Endothelial cell of umbilical vein (primary cell): ENCODE measurements around the gene MYO15A. TPM values are rescaled to one million over a fixed set of nuclear protein-coding genes. Genes with fewer than 3 reads are reported as not detected.

ENCODE experiments used
- BruUV-seq: library from RNA; stranded (reverse); fragments of 400-500 nt; replicated peaks from 2 replicates; lab custom pipeline; 2021; lab: Mats Ljungman, UMichigan
- CTCF ChIA-PET: fragments of 300-600, 350-600 bp; sonication (Branson Sonifier 250); formaldehyde crosslinking; loops from one replicate; lab custom pipeline; 2021; ENCODE audit warnings: antibody characterized with exemption, inconsistent platforms; lab: Charles Lee
- POLR2A ChIA-PET: fragments of 300-600, 350-600 bp; sonication (Branson Sonifier 250); formaldehyde crosslinking; loops from one replicate; lab custom pipeline; 2021; ENCODE audit warnings: antibody characterized with exemption, inconsistent platforms; lab: Charles Lee
- DNase-seq: peaks from one replicate; pipeline ENCODE4 v3.0.0-alpha.2; 2011; ENCODE audit warnings: low read depth, low spot score
- FAIRE-seq: peaks from 2 replicates; lab custom pipeline; 2011; peaks lifted over from hg19 to GRCh38; lab: Jason Lieb, UNC
- H2AFZ ChIP-seq: 2 replicates; pipeline ENCODE4 v1.6.0; 2012; ENCODE audit warnings: low read depth, low read length, control low read depth, inconsistent platforms
- H3K27ac ChIP-seq: 2 replicates; pipeline ENCODE4 v1.5.1; 2011; ENCODE audit warnings: low read depth, mild to moderate bottlenecking, control low read depth, low read length, moderate library complexity; ENCODE audit not compliant: insufficient read depth
- H3K27me3 ChIP-seq, 2 experiments: 2 replicates each; pipeline versions ENCODE4 v1.6.0 to v1.6.1; 2011; ENCODE audit warnings: low read length in 2 of 2, mixed read lengths in 1 of 2; ENCODE audit not compliant: control insufficient read depth in 2 of 2, insufficient read depth in 2 of 2
- H3K36me3 ChIP-seq, 2 experiments: 2 replicates in 1 of 2; 3 replicates in 1 of 2; pipeline ENCODE4 v1.5.1; 2011; ENCODE audit warnings: low read length in 2 of 2, mild to moderate bottlenecking in 1 of 2, moderate library complexity in 1 of 2; ENCODE audit not compliant: control insufficient read depth in 2 of 2, insufficient read depth in 2 of 2; ENCODE audit errors: extremely low read depth in 1 of 2
- H3K4me1 ChIP-seq: 3 replicates; pipeline ENCODE4 v1.5.1; 2011; ENCODE audit warnings: mild to moderate bottlenecking, low read length; ENCODE audit not compliant: control insufficient read depth, insufficient read depth; ENCODE audit errors: extremely low read depth
- H3K4me2 ChIP-seq: 2 replicates; pipeline ENCODE4 v1.6.1; 2011; ENCODE audit warnings: low read length, control low read depth, mixed read lengths; ENCODE audit not compliant: insufficient read depth
- H3K4me3 ChIP-seq, 3 experiments: fragments of 200-600 bp in 1 of 3; sonication (generic), shearing (Covaris generic) in 1 of 3; replicated peaks in 1 of 3; 2 replicates each; pipeline ENCODE4 v1.5.1; 2011 to 2016; ENCODE audit warnings: control low read depth in 3 of 3, low read length in 3 of 3, mild to moderate bottlenecking in 2 of 3, inconsistent platforms in 1 of 3, low read depth in 1 of 3, moderate library complexity in 1 of 3; ENCODE audit not compliant: insufficient read depth in 1 of 3
- H3K79me2 ChIP-seq: 2 replicates; pipeline ENCODE4 v1.6.0; 2012; ENCODE audit warnings: low read length, inconsistent platforms; ENCODE audit not compliant: control insufficient read depth, insufficient read depth
- H3K9ac ChIP-seq: replicated peaks from 2 replicates; pipeline ENCODE3; 2011; ENCODE audit warnings: low read length, control low read depth; ENCODE audit not compliant: insufficient read depth; ENCODE audit errors: extremely low read depth
- H3K9me1 ChIP-seq: replicated peaks from 3 replicates; pipeline ENCODE4 v1.6.0; 2011; ENCODE audit warnings: mild to moderate bottlenecking, low read length; ENCODE audit not compliant: control insufficient read depth, insufficient read depth; ENCODE audit errors: extremely low read depth
- H3K9me3 ChIP-seq: replicated peaks from 2 replicates; pipeline ENCODE4 v1.5.1; 2012; ENCODE audit warnings: low read length, inconsistent platforms; ENCODE audit not compliant: control insufficient read depth, insufficient read depth
- H4K20me1 ChIP-seq: replicated peaks from 2 replicates; pipeline ENCODE3; 2011; ENCODE audit warnings: mild to moderate bottlenecking, low read length; ENCODE audit not compliant: control insufficient read depth, insufficient read depth; ENCODE audit errors: extremely low read depth
- CTCF ChIP-seq, 2 donors: IDR thresholded peaks; 1 replicate in 1 of 2; 2 replicates in 1 of 2; pipeline ENCODE4 v1.5.1; 2011; ENCODE audit warnings: low read length in 2 of 2, mild to moderate bottlenecking in 2 of 2, moderate library complexity in 2 of 2, control low read depth in 1 of 2, inconsistent platforms in 1 of 2, low read depth in 1 of 2; ENCODE audit not compliant: insufficient read depth in 1 of 2; ENCODE audit errors: extremely low read depth in 1 of 2
- EZH2 ChIP-seq: IDR thresholded peaks from 2 replicates; pipeline ENCODE4 v1.6.1; 2012; ENCODE audit warnings: borderline replicate concordance, low read depth, mild to moderate bottlenecking, moderate library complexity, low read length, inconsistent platforms; ENCODE audit not compliant: severe bottlenecking
- FOS ChIP-seq: IDR thresholded peaks from 2 replicates; pipeline ENCODE4 v1.6.1; 2011; ENCODE audit warnings: mild to moderate bottlenecking, low read length, moderate library complexity, borderline replicate concordance; ENCODE audit not compliant: insufficient read depth
- GATA2 ChIP-seq: IDR thresholded peaks from 2 replicates; pipeline ENCODE4 v1.7.0; 2011; ENCODE audit warnings: low read depth, mild to moderate bottlenecking, moderate library complexity, mixed read lengths, low read length; ENCODE audit not compliant: insufficient read length, insufficient read depth
- JUN ChIP-seq: IDR thresholded peaks from 2 replicates; pipeline ENCODE4 v1.6.1; 2011; ENCODE audit warnings: borderline replicate concordance, low read depth; ENCODE audit not compliant: insufficient read length, insufficient read depth
- MAX ChIP-seq: IDR thresholded peaks from 2 replicates; pipeline ENCODE4 v1.6.1; 2011; ENCODE audit not compliant: insufficient read depth, insufficient read length
- MYC ChIP-seq: IDR thresholded peaks from one replicate; pipeline ENCODE4 v1.6.1; 2011; ENCODE audit warnings: mild to moderate bottlenecking, low read depth, low read length
- POLR2A ChIP-seq: IDR thresholded peaks from 2 replicates; pipeline ENCODE4 v1.6.1; 2012; ENCODE audit warnings: low read depth, mild to moderate bottlenecking, control low read depth, low read length
- POLR2AphosphoS5 ChIP-seq: IDR thresholded peaks from 2 replicates; pipeline ENCODE4 v1.6.1; 2012; ENCODE audit warnings: low read depth, mild to moderate bottlenecking, control low read depth, low read length, moderate library complexity; ENCODE audit not compliant: insufficient read depth
- dilution Hi-C: fragments of 300-500 bp; cut with MboI; formaldehyde crosslinking; loops from one replicate; pipeline ENCODE4 v1.15.0; 2019; ENCODE audit warnings: low sequenced_read_pairs; ENCODE audit not compliant: extremely low pct_ligation_motif_present
- intact Hi-C: fragments of 100-400 bp; cut with micrococcal nuclease; formaldehyde crosslinking; loops from one replicate; pipeline ENCODE4 v1.10.0; 2022
- polyA plus RNA-seq, 4 experiments: library from polyadenylated mRNA; depleted of rRNA in 3 of 4; stranded (reverse) in 3 of 4; unstranded in 1 of 4; fragments of >200 nt; gene quantifications; 2 replicates each; pipeline versions ENCODE4 v1.2.1 to v1.2.3, GENCODE V29; 2011 to 2012; ENCODE audit warnings: missing spikeins in 1 of 4
- total RNA-seq: library from RNA; stranded (reverse); gene quantifications from 2 replicates; pipeline ENCODE4 v1.2.3, GENCODE V29; 2021

Gene MYO15A
- total and polyA plus RNA-seq, 2 donors (not counting 3 experiments of a cell fraction or from before 2014, with no cell fraction given): 0.46 to 0.82 TPM

- H4K20me1 ChIP-seq: no peaks in the 10 kb centered on the region
- dilution Hi-C loops (no loop called here), intact Hi-C loops (no loop called here)
- ChIA-PET CTCF (no interaction called here), POLR2A (no interaction called here)
- no peak overlapping the region for H3K4me3 ChIP-seq
- no peaks in the 10 kb centered on the region for H3K27me3 ChIP-seq
- DNase-seq (no peak), FAIRE-seq (no peak)
- H3K79me2 ChIP-seq: no peaks in the 10 kb centered on the region
- H3K9me3 ChIP-seq: no peaks in the 10 kb centered on the region
- no TSS peak for BruUV-seq
- H3K9me1 ChIP-seq: no peaks in the 10 kb centered on the region
- peaks cover 0 to 12% of the 10 kb centered on the region in 2 experiments for H3K36me3 ChIP-seq
- H3K9ac ChIP-seq: no peak overlapping the region
- H3K4me2 ChIP-seq: no peak overlapping the region
- no peaks in the 10 kb centered on the region for H3K4me1 ChIP-seq
- TF ChIP-seq GATA2: no peak
- no peak for TF ChIP-seq EZH2
- TF ChIP-seq POLR2A: no peak
- TF ChIP-seq CTCF (IDR thresholded peaks at IDR 0.05; ENCODE audit: extremely low read depth in 1 of 2, insufficient read depth in 1 of 2, low read depth in 1 of 2, low read length in 2 of 2): no peak
- no peak for TF ChIP-seq MYC
- no peak for TF ChIP-seq FOS
- TF ChIP-seq MAX: no peak
- TF ChIP-seq JUN: no peak
- TF ChIP-seq POLR2AphosphoS5: no peak
- H3K27ac ChIP-seq: no peak overlapping the region
- no peak overlapping the region for H2AFZ ChIP-seq
These were observed 585 bp upstream of the MYO15A start for GRCh38 chr17:18107971-18108370.
